ENCODE results near the gene C2CD4D. TPM values are rescaled to one million over a fixed set of nuclear protein-coding genes. Genes with fewer than 3 reads are reported as not detected.

The C2CD4D gene
- total and polyA plus RNA-seq, 5 donors: 0.05 to 0.21 (median 0.14) TPM; not detected in 1

DNA sequence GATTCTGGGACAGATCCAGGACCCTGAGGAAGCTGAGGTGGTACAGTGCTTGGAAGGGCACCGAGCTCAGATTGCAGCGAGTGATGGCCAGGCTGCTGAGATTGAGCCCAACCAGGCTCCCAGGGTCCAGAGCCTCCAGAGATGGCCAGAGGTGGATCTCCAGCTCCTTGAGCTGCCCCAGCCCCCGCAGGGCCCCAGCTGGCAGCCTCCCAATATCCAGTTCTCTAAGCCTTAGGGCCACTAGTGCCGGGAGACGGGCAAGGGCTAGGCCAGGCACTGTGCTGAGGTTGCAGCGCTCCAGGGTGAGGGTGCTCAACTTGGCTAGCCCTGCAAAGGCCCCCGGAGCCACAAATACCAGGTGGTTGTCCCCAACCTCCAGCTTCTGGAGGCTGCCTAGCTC lies 37.8 kb downstream of the C2CD4D start:
- H3K27ac ChIP-seq (ENCODE audit: low read length): no peak overlapping the region
- no peak overlapping the region for H3K4me3 ChIP-seq (ENCODE audit: low read length)
- no peak for DNase-seq
- intact Hi-C loops (cut with DNase I): no loop called here
- no peaks in the 10 kb centered on the region for H3K27me3 ChIP-seq (ENCODE audit: control insufficient read depth, insufficient read depth)
- 90% methylated on average over 7 of the region's 7 CpGs for WGBS
- ATAC-seq: no peak
- no peaks in the 10 kb centered on the region for H3K9me3 ChIP-seq (ENCODE audit: control insufficient read depth, low read length)
- H3K4me1 ChIP-seq (ENCODE audit: control insufficient read depth, insufficient read depth, low read length): no peaks in the 10 kb centered on the region

DNA sequence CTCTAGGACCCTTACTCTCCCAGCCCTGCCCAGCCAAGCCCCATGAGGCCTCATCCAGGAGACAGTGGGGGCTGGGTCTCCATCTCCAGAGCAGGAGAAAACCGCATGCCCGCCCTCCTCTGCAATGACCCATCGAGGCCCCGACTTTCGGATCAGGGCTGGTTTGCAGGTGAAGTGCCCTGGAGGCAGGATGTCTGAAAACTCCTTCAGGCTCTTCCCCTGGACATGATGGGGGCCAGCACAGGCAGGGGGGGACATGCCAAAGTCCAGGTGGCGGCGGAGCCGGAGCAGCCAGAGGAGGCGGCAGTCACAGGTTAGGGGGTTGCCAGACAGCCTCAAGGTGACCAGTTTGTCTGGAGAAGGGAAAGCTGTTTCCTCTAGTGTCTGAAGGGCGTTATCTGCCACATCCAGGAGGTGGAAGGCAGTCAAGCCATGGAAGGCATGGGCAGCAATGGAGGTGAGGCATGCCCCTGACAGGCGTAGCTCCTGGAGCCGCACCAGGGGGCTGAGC lies 38.3 kb downstream of the C2CD4D start:
- ATAC-seq (no peak), DNase-seq (no peak)
- WGBS: 91% methylated on average over 12 of the region's 12 CpGs
- no peak overlapping the region for H3K4me3 ChIP-seq (ENCODE audit: low read length)
- intact Hi-C loops (cut with DNase I): no loop called here
- H3K9me3 ChIP-seq (ENCODE audit: control insufficient read depth, low read length): no peaks in the 10 kb centered on the region
- no peak overlapping the region for H3K27ac ChIP-seq (ENCODE audit: low read length)
- H3K27me3 ChIP-seq (ENCODE audit: control insufficient read depth, insufficient read depth): no peaks in the 10 kb centered on the region
- H3K4me1 ChIP-seq (ENCODE audit: control insufficient read depth, insufficient read depth, low read length): no peaks in the 10 kb centered on the region

DNA sequence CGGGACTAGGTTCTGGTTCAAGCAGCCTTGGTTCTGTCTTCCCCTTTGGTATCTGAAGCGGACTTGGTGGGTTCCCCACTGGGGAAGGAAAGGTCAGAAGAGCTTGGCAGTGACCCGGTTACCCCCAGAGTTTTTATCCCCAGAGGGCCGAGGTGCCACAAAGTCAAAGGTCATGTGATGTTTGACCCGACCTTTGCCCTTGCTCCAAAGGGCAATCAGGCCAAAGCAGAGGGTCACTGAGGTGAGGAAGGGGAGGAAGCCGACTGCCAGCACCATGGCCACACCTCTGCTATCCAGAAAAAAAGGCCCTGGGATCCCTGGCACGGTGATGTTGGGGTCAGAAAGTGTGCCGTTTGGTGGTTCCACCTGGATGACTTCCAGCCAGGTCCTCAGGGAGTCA lies 38.8 kb downstream of the C2CD4D start:
- no peak overlapping the region for H3K27ac ChIP-seq (ENCODE audit: low read length)
- H3K9me3 ChIP-seq (ENCODE audit: control insufficient read depth, low read length): no peaks in the 10 kb centered on the region
- no peak for ATAC-seq
- intact Hi-C loops (cut with DNase I): no loop called here
- no peaks in the 10 kb centered on the region for H3K4me1 ChIP-seq (ENCODE audit: control insufficient read depth, insufficient read depth, low read length)
- no peaks in the 10 kb centered on the region for H3K27me3 ChIP-seq (ENCODE audit: control insufficient read depth, insufficient read depth)
- no peak for DNase-seq
- H3K4me3 ChIP-seq (ENCODE audit: low read length): no peak overlapping the region
- WGBS: 53% methylated on average over 8 of the region's 8 CpGs

DNA sequence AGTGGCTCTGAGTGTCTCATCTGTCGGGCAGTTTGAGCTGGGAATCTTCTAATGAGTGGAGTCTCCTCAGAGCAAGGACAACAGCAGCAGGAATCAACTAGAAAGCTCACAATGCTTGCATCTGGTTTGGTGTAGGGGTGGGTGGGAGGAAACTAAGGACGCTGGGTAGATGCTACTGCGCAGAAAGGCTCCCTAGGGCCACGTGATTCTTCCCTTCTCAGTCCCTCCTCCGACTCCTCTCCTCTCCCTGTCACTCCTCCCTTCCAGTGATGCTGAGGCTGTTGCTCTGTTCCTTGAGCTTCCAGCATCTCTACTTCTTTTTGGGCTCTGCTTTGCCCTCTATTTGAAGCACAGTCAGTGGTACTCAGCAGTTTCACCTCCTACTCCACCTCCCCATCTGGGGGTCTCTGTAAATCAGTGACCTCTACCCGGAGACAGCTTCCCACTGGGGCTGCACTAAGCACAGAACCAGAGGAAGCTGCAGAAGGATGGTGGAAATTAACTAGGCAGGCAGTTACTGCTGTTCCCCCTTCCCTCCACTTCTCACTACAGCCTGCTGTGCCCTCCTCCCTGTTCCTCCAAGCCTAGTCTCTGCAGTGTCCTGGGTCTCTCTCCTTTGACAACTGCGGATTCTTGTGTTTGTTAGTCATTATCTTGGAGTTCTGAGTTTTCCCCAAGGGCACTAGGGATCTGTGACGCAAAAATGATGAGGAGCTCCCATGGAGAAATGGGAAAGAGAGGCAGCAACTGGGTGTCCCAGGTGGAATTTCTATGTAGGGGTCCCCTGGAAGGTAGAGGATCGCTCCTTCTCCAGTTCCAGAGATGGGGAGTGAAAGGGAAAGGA lies 40.2 kb downstream of the C2CD4D start:
- H3K4me1 ChIP-seq (ENCODE audit: control insufficient read depth, insufficient read depth, low read length): no peaks in the 10 kb centered on the region
- WGBS: 48% methylated on average over 9 of the region's 9 CpGs
- no peak overlapping the region for H3K27ac ChIP-seq (ENCODE audit: low read length)
- intact Hi-C loops (cut with DNase I): no loop called here
- H3K9me3 ChIP-seq (ENCODE audit: control insufficient read depth, low read length): no peaks in the 10 kb centered on the region
- no peak overlapping the region for H3K4me3 ChIP-seq (ENCODE audit: low read length)
- no peaks in the 10 kb centered on the region for H3K27me3 ChIP-seq (ENCODE audit: control insufficient read depth, insufficient read depth)
- DNase-seq: no peak
- ATAC-seq: no peak

DNA sequence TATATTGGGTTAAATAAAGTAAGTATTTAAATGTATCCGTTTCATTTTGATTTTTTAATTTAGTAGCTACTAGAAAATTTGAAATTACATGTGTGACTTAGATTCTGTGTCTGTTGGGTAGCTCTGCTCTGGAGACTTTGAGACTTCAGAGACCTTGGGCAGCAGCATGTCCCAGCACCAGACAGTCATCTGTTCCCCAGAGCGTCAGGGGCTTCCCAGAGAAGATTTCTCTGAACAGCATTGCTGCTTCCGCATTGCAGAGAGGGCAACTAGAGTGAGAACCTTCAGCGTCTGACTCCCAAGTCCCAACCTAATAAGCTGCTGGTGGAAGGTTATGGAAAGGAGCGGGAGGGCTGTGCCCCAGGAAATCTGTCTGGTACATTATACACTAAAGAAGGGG lies 41.0 kb downstream of the C2CD4D start:
- Histone ChIP-seq H3K4me3 (ENCODE audit: low read length) (no peak overlapping the region), H3K9me3 (ENCODE audit: control insufficient read depth, low read length) (no peaks in the 10 kb centered on the region), H3K4me1 (ENCODE audit: control insufficient read depth, insufficient read depth, low read length) (no peaks in the 10 kb centered on the region), H3K27ac (ENCODE audit: low read length) (no peak overlapping the region), H3K27me3 (ENCODE audit: control insufficient read depth, insufficient read depth) (no peaks in the 10 kb centered on the region)
- DNase-seq: no peak
- ATAC-seq: no peak
- intact Hi-C loops (cut with DNase I): no loop called here
- WGBS: 89% methylated on average over 5 of the region's 5 CpGs

DNA sequence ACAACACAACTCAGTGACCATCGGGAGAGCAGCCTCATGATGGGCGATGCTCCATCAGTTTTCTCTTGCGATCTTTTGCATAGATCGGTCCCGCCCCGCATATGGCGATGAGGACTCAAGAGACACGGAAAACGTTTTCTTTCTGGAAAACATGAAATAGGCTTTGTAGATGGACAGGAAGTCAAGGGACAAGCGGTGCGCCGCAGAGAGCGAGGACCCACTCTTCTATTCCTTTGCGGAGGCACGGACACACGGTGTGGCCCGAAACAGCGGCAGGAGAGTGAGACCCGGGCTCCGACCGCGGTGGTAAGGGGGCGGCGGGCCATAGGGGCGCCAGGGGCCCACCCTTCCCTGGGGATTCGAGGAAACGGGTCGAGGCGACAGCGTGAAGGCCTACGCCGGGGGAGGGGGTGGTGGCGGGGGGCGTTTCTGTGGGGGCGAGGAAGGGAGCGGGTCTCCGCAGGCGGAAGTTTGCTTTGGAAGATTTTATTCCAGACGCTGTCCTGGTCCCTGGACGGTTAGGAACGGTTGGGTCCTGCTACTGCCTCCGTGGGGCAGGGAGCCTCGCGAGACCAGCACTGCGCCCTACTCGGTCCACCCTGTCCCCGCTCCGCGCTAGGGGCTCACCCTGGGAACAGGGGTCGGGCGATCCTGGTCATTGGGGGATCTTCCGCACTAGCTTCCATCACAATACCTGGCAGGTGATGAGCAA lies 48.5 kb downstream of the C2CD4D start:
- Histone ChIP-seq H3K4me1 (ENCODE audit: control insufficient read depth, insufficient read depth, low read length) (no peaks in the 10 kb centered on the region), H3K27me3 (ENCODE audit: control insufficient read depth, insufficient read depth) (no peaks in the 10 kb centered on the region), H3K9me3 (ENCODE audit: control insufficient read depth, low read length) (no peaks in the 10 kb centered on the region), H3K27ac (ENCODE audit: low read length) (peak overlapping the region; percentile 11), H3K4me3 (ENCODE audit: low read length) (peak overlapping the region; percentile 77)
- intact Hi-C loops (cut with DNase I): no loop called here
- WGBS: under 1% methylated on average over 52 of the region's 52 CpGs
- DNase-seq (peak in 2 of 3 donors; percentile 52 to 58), ATAC-seq (peak; percentile 38 to 48)

DNA sequence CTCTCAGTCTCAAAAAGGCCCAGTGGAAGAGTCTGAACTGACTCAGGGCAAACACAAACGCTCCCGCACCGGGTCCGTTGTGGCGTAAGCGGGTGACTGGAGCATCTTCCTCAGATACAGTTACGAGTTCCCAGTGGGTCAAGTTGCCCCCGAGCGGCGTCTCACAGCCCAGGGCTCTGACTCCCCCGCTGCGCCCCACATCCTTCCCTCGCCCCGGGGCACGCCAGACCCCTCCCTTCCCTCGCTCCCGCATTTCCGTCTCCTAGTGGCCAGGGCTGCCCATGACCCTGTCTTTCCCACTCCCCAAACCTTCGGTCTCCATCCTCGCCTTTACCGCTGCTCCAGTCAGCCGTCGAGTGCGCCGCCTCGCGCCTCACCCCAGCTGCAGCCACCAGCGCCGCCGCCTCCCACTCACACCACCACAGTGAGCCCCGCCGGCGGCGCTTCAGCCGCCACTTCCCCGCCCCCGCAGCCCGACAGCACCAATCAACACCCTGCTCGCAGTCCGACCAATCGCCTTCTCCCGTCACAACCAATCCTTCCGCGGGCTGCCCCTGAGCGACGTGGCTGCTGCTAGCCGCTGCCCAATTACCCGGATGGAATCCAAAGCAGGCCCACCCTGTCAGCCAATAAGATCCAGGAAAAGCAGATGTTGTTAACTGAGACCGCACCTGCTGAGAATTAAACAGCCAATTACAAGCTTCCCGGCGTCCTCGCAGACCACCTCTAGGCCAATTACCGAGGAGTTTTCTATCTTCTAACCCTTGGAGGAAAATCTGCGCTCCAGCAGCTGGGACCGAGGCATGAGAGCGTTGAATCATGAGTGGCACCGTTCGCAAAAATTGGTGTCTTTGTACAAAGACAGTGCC lies 49.3 kb downstream of the C2CD4D start, which contains the start of gene TDRKH:
Gene TDRKH (minus strand): TSS at position 430 of the 869 bp plus-strand sequence. CDS start 7,478 bp downstream, outside the sequence.
- H3K4me1 ChIP-seq (ENCODE audit: control insufficient read depth, insufficient read depth, low read length): no peaks in the 10 kb centered on the region
- DNase-seq: peak; percentile 98 to 99 (median 99)
- WGBS: under 1% methylated on average over 58 of the region's 58 CpGs
- peak; percentile 100 for ATAC-seq
- intact Hi-C loops (cut with DNase I): no loop called here
- H3K4me3 ChIP-seq (ENCODE audit: low read length): peak within 1 kb of the TSS; percentile 77
- H3K27me3 ChIP-seq (ENCODE audit: control insufficient read depth, insufficient read depth): no peaks in the 10 kb centered on the region
- peak within 1 kb of the TSS; percentile 11 for H3K27ac ChIP-seq (ENCODE audit: low read length)
- no peaks in the 10 kb centered on the region for H3K9me3 ChIP-seq (ENCODE audit: control insufficient read depth, low read length)

Other genes with a start within 250 kb of the C2CD4D start
- 10 to 100 TPM; 34.1 to 36.5 (median 35.5) TPM for gene SNX27, start 227.8 kb downstream of the C2CD4D start, total RNA-seq
- 13.7 TPM for gene SNX27, start 227.8 kb downstream of the C2CD4D start, polyA plus RNA-seq
- gene CELF3, start 123.0 kb downstream of the C2CD4D start, total RNA-seq: under 1 TPM in 1 of 4 donors, not detected in 3; 0.19 TPM
- gene CELF3, start 123.0 kb downstream of the C2CD4D start, polyA plus RNA-seq: 0.18 TPM
- gene RIIAD1, start 118.3 kb downstream of the C2CD4D start, total RNA-seq: 10 to 100 TPM in 1 of 4 donors, 1 to 10 TPM in 3; 6.0 to 19.3 (median 7.7) TPM
- gene RIIAD1, start 118.3 kb downstream of the C2CD4D start, polyA plus RNA-seq: 11.8 TPM
- 10 to 100 TPM; 36.7 to 51.8 (median 41.0) TPM for gene MRPL9, start 76.3 kb downstream of the C2CD4D start, total RNA-seq
- 40.0 TPM for gene MRPL9, start 76.3 kb downstream of the C2CD4D start, polyA plus RNA-seq
- 1 to 10 TPM; 4.2 to 7.5 (median 6.0) TPM for gene TDRKH, start 49.3 kb downstream of the C2CD4D start, total RNA-seq
- gene TDRKH, start 49.3 kb downstream of the C2CD4D start, polyA plus RNA-seq: 3.4 TPM
- under 1 TPM in 3 of 4 donors, not detected in 1; 0.28 to 0.37 (median 0.32) TPM for gene LINGO4, start 34.4 kb downstream of the C2CD4D start, total RNA-seq
- 0.09 TPM for gene LINGO4, start 34.4 kb downstream of the C2CD4D start, polyA plus RNA-seq
- 1 to 10 TPM; 1.3 to 8.2 (median 5.0) TPM for gene RORC, start 8.0 kb downstream of the C2CD4D start, total RNA-seq
- gene RORC, start 8.0 kb downstream of the C2CD4D start, polyA plus RNA-seq: 3.0 TPM
- under 1 TPM in 3 of 4 donors, not detected in 1; 0.24 to 0.53 (median 0.42) TPM for gene THEM5, start 13.9 kb upstream of the C2CD4D start, total RNA-seq
- gene THEM5, start 13.9 kb upstream of the C2CD4D start, polyA plus RNA-seq: 0.11 TPM
- gene THEM4, start 69.7 kb upstream of the C2CD4D start, total RNA-seq: 10 to 100 TPM; 18.8 to 19.5 (median 19.0) TPM
- 27.2 TPM for gene THEM4, start 69.7 kb upstream of the C2CD4D start, polyA plus RNA-seq
- gene S100A10, start 154.0 kb upstream of the C2CD4D start, total RNA-seq: 100 to 1,000 TPM; 108 to 245 (median 200) TPM
- 223 TPM for gene S100A10, start 154.0 kb upstream of the C2CD4D start, polyA plus RNA-seq
- 100 to 1,000 TPM in 3 of 4 donors, 10 to 100 TPM in 1; 56.3 to 144 (median 113) TPM for gene S100A11, start 197.2 kb upstream of the C2CD4D start, total RNA-seq
- gene S100A11, start 197.2 kb upstream of the C2CD4D start, polyA plus RNA-seq: 227 TPM
- not detected for gene TCHHL1, start 249.2 kb upstream of the C2CD4D start, total RNA-seq
- not detected for gene TCHHL1, start 249.2 kb upstream of the C2CD4D start, polyA plus RNA-seq